M059J (cell line): Measurements from ENCODE around the gene PRRT1B. TPM values are rescaled to one million over a fixed set of nuclear protein-coding genes. Genes with fewer than 3 reads are reported as not detected.

Experiments used
- DNase-seq: peaks from one replicate; pipeline ENCODE4 v3.0.0-alpha.2; 2012; ENCODE audit warnings: low read depth
- total RNA-seq: library from RNA; depleted of rRNA; stranded (reverse); fragments of >200 nt; shearing (Covaris generic); gene quantifications from 2 replicates; pipeline ENCODE4 v1.2.3, GENCODE V29; 2014; rRNA removed

PRRT1B gene
- total RNA-seq, 1 experiment from 2014 or later, result not detected

GRCh38 chr9:131594906-131595665 lies 49.8 kb downstream of the PRRT1B start:
- no peak for DNase-seq

GRCh38 chr9:131595696-131596429 lies 50.5 kb downstream of the PRRT1B start:
- no peak for DNase-seq

GRCh38 chr9:131596430-131596743 lies 51.1 kb downstream of the PRRT1B start:
- DNase-seq, result no peak

GRCh38 chr9:131597246-131597645 lies 51.9 kb downstream of the PRRT1B start:
- no peak for DNase-seq

- no peak for DNase-seq
Observed at GRCh38 chr9:131598121-131598520, 52.8 kb downstream of the PRRT1B start.

GRCh38 chr9:131601683-131602181 lies 56.4 kb downstream of the PRRT1B start:
- DNase-seq, result no peak

GRCh38 chr9:131603199-131603598 lies 57.9 kb downstream of the PRRT1B start:
- DNase-seq, result no peak

- no peak for DNase-seq
Observed at GRCh38 chr9:131603711-131604439, 58.6 kb downstream of the PRRT1B start.

- no peak for DNase-seq
Observed at GRCh38 chr9:131605770-131606590, 60.7 kb downstream of the PRRT1B start.

- DNase-seq, result no peak
Observed at GRCh38 chr9:131606896-131607567, 61.7 kb downstream of the PRRT1B start.

GRCh38 chr9:131607591-131607990 lies 62.3 kb downstream of the PRRT1B start:
- DNase-seq, result no peak

- DNase-seq, result peak; percentile 96
Observed at GRCh38 chr9:131608493-131609037, 63.2 kb downstream of the PRRT1B start.

Other genes starting within 250 kb of the PRRT1B start
- gene PRRC2B, start 151.4 kb upstream of the PRRT1B start, total RNA-seq, result 38.2 and 80.5 TPM in 2 replicates
- gene POMT1, start 42.6 kb upstream of the PRRT1B start, total RNA-seq, result 22.8 and 28.4 TPM in 2 replicates
- gene UCK1, start 14.3 kb upstream of the PRRT1B start, total RNA-seq, result 37.3 and 44.0 TPM in 2 replicates
- 14.5 and 30.8 TPM in 2 replicates for gene RAPGEF1, start 194.6 kb downstream of the PRRT1B start, total RNA-seq